HepG2 (cell line): ENCODE results near the gene SLC8A2. TPM values are rescaled to one million over a fixed set of nuclear protein-coding genes. Genes with fewer than 3 reads are reported as not detected.

Source experiments
- GFI1 ChIP-seq: sonication (generic); formaldehyde crosslinking; IDR thresholded peaks from 2 replicates; pipeline ENCODE4 v1.5.0; 2020; ENCODE audit warnings: missing genetic modification reagents, mild to moderate bottlenecking, borderline replicate concordance
- HDAC1 ChIP-seq: sonication (generic); formaldehyde crosslinking; IDR thresholded peaks from 2 replicates; pipeline ENCODE4 v1.5.1; 2020; ENCODE audit warnings: mild to moderate bottlenecking, missing genetic modification reagents
- PITX1 ChIP-seq: sonication (generic); formaldehyde crosslinking; IDR thresholded peaks from 2 replicates; pipeline ENCODE4 v1.5.1; 2020; ENCODE audit warnings: mild to moderate bottlenecking, missing genetic modification reagents
- ZBTB40 ChIP-seq, 2 experiments: fragments of 450-650 bp in 1 of 2; sonication (generic) in 1 of 2; formaldehyde crosslinking in 1 of 2; IDR thresholded peaks; 2 replicates each; pipeline versions ENCODE4 v1.6.1 to v1.8.0; 2016 to 2022; ENCODE audit warnings: antibody characterized with exemption in 1 of 2, mild to moderate bottlenecking in 1 of 2, missing genetic modification reagents in 1 of 2
- ZFP36L1 ChIP-seq: sonication (generic); formaldehyde crosslinking; IDR thresholded peaks from 2 replicates; pipeline ENCODE4 v1.8.0; 2022; ENCODE audit warnings: mild to moderate bottlenecking, missing genetic modification reagents, moderate library complexity
- ZNF563 ChIP-seq: sonication (generic); formaldehyde crosslinking; IDR thresholded peaks from 2 replicates; pipeline ENCODE4 v1.8.0; 2022; ENCODE audit warnings: mild to moderate bottlenecking, moderate library complexity, missing genetic modification reagents
- ZNF646 ChIP-seq: sonication (generic); formaldehyde crosslinking; IDR thresholded peaks from 2 replicates; pipeline ENCODE4 v1.9.0; 2021; ENCODE audit warnings: mild to moderate bottlenecking, missing genetic modification reagents
- polyA plus RNA-seq, 8 experiments: library from polyadenylated mRNA; depleted of rRNA in 3 of 8; stranded (reverse) in 7 of 8; unstranded in 1 of 8; fragments of >200 nt; fragmentation: Illumina TruSeq in 4 of 8; extraction: Trizol in 4 of 8; gene quantifications; 2 replicates each; pipeline versions ENCODE4 v1.2.1 to v1.2.3, GENCODE V29; 2011 to 2016; ENCODE audit warnings: low read depth in 4 of 8, missing spikeins in 1 of 8, mixed read lengths in 1 of 8; ENCODE audit not compliant: insufficient read depth in 1 of 8
- total RNA-seq, 5 experiments: library from RNA; depleted of rRNA; stranded (reverse); fragments of >200 nt; fragmentation: Illumina TruSeq; extraction: Trizol; gene quantifications; 2 replicates each; pipeline ENCODE4 v1.2.3, GENCODE V29; 2016; ENCODE audit warnings: low read depth in 1 of 5

SLC8A2 gene
- total and polyA plus RNA-seq, 2 of the 13 experiments (the other 11 are each of a cell fraction or from before 2014, with no cell fraction given): 0.02 TPM; not detected in 1

GRCh38 chr19:47471733-47472457 lies at the start of gene SLC8A2 (continued):
- TF ChIP-seq ZBTB40 (IDR thresholded peaks at IDR 0.05): no peak
- TF ChIP-seq ZBTB40 (CRISPR knock-in tag; IDR thresholded peaks at IDR 0.05): no peak; the same call in 1 of the 2 replicates
- TF ChIP-seq ZNF646: peak; percentile 86; the same call in 1 of the 2 replicates
- TF ChIP-seq GFI1 (CRISPR knock-in tag): no peak
- peak; percentile 54; the same call in 1 of the 2 replicates for TF ChIP-seq ZNF563 (CRISPR knock-in tag)
- 0 out of 2 replicates have a peak, but pooled peaks have one; percentile 74 for TF ChIP-seq ZFP36L1 (CRISPR knock-in tag)
- peak; percentile 78 for TF ChIP-seq HDAC1
- peak; percentile 50; the same call in 1 of the 2 replicates for TF ChIP-seq PITX1 (CRISPR knock-in tag)
